HCT116 (cell line): Measurements from ENCODE around the gene ACAD9.

Source experiments
- CTCF ChIP-seq, 3 experiments: fragments of 200-600 bp in 1 of 3; sonication (generic) in 1 of 3; IDR thresholded peaks in 2 of 3; conservative IDR thresholded peaks in 1 of 3; 2 replicates each; pipeline ENCODE4 v1.5.1; 2012 to 2017; ENCODE audit warnings: low read depth in 2 of 3, low read length in 2 of 3, antibody characterized with exemption in 1 of 3, borderline replicate concordance in 1 of 3, control low read depth in 1 of 3, mild to moderate bottlenecking in 1 of 3, mixed read lengths in 1 of 3, mixed run types in 1 of 3, moderate library complexity in 1 of 3; ENCODE audit not compliant: insufficient read depth in 1 of 3
- JUND ChIP-seq: IDR thresholded peaks from 2 replicates; pipeline ENCODE4 v1.6.1; 2012
- POLR2A ChIP-seq: IDR thresholded peaks from 2 replicates; pipeline ENCODE4 v1.7.0; 2011; ENCODE audit warnings: borderline replicate concordance; ENCODE audit not compliant: insufficient read depth, insufficient read length; ENCODE audit errors: extremely low read depth
- ZNF274 ChIP-seq: fragments of 200-500 bp; sonication (Bioruptor generic); IDR thresholded peaks from 2 replicates; pipeline ENCODE4 v1.6.1; 2014; ENCODE audit warnings: mild to moderate bottlenecking, low read depth, low read length, inconsistent platforms

DNA sequence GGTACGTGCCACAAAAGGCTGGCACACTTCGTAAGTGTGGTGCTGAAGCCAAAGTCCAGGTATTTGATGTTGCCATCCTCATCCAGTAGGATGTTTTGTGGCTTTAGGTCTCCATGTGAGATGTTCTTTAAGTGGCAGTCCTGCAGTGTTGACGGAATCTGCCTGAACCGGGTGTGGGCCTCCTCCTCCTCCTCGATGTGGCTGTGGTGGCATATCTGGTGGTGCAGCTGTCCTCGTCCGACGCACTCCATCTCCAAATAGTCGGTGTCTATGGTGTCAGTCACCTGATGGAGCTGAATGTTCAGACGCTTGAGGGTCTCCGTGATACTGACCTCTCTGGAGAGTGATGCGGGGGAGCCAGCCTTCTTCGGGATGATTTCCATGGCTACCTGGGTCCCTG is 30.5 kb upstream of the ACAD9 start:
- no peak for TF ChIP-seq CTCF (IDR thresholded peaks at IDR 0.05 in 2 of 3, conservative IDR thresholded peaks at IDR 0.05 in 1 of 3; ENCODE audit: borderline replicate concordance in 1 of 3, insufficient read depth in 1 of 3, low read depth in 2 of 3, low read length in 2 of 3)
- no peak for TF ChIP-seq ZNF274
- TF ChIP-seq POLR2A, result no peak
- no peak for TF ChIP-seq JUND
